ENCODE data around the gene MPPE1. TPM values are rescaled to one million over a fixed set of nuclear protein-coding genes. Genes with fewer than 3 reads are reported as not detected.

The MPPE1 gene
- total RNA-seq, 4 donors from 2014 or later: 19.5 to 33.8 (median 21.4) TPM

DNA sequence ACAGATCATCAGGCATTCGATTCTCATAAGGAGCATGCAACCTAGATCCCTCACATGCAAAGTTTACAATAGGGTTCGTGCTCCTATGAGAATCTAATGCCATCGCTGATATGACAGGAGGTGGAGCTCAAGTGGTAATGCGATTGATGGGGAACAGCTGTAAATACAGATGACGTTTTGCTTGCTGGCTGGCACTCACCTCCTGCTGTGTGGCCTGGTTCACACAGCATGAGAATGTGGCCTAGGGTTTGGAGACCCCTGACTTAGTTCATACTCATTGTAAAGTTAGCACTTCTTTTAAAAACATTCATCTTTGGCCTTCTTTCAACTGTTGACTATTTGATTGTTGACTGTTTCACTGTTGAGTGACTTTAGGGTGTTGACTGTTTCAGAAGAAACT lies 65.6 kb downstream of the MPPE1 start:
- H3K9me3 ChIP-seq: no peaks in the 10 kb centered on the region
- no peak overlapping the region for H3K27ac ChIP-seq
- ATAC-seq: no peak
- no peaks in the 10 kb centered on the region for H3K4me1 ChIP-seq
- H3K36me3 ChIP-seq: no peaks in the 10 kb centered on the region
- no peaks in the 10 kb centered on the region for H3K27me3 ChIP-seq
- no peak overlapping the region for H3K4me3 ChIP-seq
- TF ChIP-seq POLR2A (IDR thresholded peaks at IDR 0.05) (no peak), EP300 (IDR thresholded peaks at IDR 0.05) (no peak), POLR2AphosphoS5 (IDR thresholded peaks at IDR 0.05) (no peak)
- TF ChIP-seq, protein P1, sequence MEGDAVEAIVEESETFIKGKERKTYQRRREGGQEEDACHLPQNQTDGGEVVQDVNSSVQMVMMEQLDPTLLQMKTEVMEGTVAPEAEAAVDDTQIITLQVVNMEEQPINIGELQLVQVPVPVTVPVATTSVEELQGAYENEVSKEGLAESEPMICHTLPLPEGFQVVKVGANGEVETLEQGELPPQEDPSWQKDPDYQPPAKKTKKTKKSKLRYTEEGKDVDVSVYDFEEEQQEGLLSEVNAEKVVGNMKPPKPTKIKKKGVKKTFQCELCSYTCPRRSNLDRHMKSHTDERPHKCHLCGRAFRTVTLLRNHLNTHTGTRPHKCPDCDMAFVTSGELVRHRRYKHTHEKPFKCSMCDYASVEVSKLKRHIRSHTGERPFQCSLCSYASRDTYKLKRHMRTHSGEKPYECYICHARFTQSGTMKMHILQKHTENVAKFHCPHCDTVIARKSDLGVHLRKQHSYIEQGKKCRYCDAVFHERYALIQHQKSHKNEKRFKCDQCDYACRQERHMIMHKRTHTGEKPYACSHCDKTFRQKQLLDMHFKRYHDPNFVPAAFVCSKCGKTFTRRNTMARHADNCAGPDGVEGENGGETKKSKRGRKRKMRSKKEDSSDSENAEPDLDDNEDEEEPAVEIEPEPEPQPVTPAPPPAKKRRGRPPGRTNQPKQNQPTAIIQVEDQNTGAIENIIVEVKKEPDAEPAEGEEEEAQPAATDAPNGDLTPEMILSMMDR (IDR thresholded peaks at IDR 0.05): no peak
- 54 to 58% methylated on average over 3 to 5 of the region's 5 CpGs for WGBS, 2 donors (ENCODE audit: low coverage in 1 of 2)

DNA sequence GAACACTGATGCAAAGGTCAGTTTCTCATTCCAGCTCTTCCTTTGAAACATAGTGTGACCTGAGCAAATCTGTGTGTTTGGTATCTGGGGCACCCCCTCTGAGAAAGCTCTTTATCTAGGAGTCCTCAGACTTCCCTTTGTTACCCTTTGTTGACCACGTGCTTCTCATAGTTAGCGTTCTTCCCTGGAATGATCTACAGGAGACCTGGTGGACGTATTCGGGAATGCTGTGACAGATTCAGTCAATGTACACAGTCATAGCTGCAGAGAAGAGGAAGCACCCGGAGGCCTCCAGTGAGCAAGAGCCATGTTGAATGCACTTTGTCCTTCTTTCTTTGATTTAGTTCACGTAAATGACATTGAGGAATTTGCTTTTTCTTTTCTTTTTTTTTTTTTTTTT lies 67.6 kb downstream of the MPPE1 start:
- Histone ChIP-seq H3K4me3 (no peak overlapping the region), H3K9me3 (no peaks in the 10 kb centered on the region), H3K36me3 (no peaks in the 10 kb centered on the region), H3K4me1 (no peaks in the 10 kb centered on the region), H3K27me3 (no peaks in the 10 kb centered on the region), H3K27ac (no peak overlapping the region)
- ATAC-seq: no peak
- WGBS, 2 donors (ENCODE audit: low coverage in 1 of 2): 44 to 67% methylated on average over 6 of the region's 6 CpGs
- no peak for TF ChIP-seq POLR2A (IDR thresholded peaks at IDR 0.05)
- no peak for TF ChIP-seq POLR2AphosphoS5 (IDR thresholded peaks at IDR 0.05)
- TF ChIP-seq, protein P1 (IDR thresholded peaks at IDR 0.05): no peak
- TF ChIP-seq EP300 (IDR thresholded peaks at IDR 0.05): no peak

DNA sequence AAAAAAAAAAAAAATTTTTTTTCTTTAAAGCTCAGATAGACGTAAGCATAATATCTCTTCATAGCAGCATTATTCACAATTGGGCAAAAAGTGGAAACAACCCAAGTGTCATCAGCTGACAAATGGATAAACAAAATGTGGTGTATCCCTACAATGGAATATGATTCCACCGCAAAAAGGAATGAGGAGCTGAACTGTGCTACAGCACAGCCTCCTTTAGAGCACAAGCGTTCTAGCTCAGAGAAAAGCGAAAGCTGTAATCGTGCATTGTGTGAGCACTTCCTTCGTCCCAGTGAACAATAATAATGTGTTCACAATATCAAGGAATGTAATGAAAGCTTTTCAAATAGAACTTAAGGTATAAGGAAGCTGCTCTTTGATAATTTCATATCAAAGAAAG lies 68.6 kb downstream of the MPPE1 start:
- H3K9me3 ChIP-seq: no peaks in the 10 kb centered on the region
- no peaks in the 10 kb centered on the region for H3K27me3 ChIP-seq
- H3K4me1 ChIP-seq: no peaks in the 10 kb centered on the region
- WGBS, 2 donors (ENCODE audit: low coverage in 1 of 2): 75 to 81% methylated on average over 5 to 6 of the region's 6 CpGs
- TF ChIP-seq POLR2A (IDR thresholded peaks at IDR 0.05) (no peak), POLR2AphosphoS5 (IDR thresholded peaks at IDR 0.05) (no peak), EP300 (IDR thresholded peaks at IDR 0.05) (no peak)
- TF ChIP-seq, protein P1 (IDR thresholded peaks at IDR 0.05): no peak
- no peak overlapping the region for H3K4me3 ChIP-seq
- no peaks in the 10 kb centered on the region for H3K36me3 ChIP-seq
- ATAC-seq: no peak
- no peak overlapping the region for H3K27ac ChIP-seq

DNA sequence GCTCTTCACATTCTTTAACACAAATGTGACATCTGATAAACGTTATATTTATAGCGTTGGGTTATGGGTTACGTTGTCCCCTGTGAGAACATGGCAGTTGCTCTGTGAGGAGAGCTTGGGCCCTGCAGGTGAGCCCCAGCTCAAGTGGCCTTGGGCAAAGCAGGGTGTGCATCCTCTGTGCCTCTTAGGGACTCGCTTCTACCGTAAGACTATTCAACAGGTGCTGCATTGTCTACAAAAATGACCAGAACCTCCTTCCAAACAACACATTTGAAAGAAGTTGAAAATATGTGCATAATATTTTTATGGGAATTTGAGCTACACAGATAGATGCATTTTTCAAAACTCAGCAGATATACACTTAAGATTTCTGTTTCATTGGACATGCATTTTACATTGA lies 73.3 kb downstream of the MPPE1 start:
- TF ChIP-seq POLR2AphosphoS5 (IDR thresholded peaks at IDR 0.05): no peak
- TF ChIP-seq, protein P1 (IDR thresholded peaks at IDR 0.05): no peak
- no peak for TF ChIP-seq EP300 (IDR thresholded peaks at IDR 0.05)
- TF ChIP-seq POLR2A (IDR thresholded peaks at IDR 0.05): no peak
- H3K36me3 ChIP-seq: no peaks in the 10 kb centered on the region
- 72 to 91% methylated on average over 4 to 5 of the region's 5 CpGs for WGBS, 2 donors (ENCODE audit: low coverage in 1 of 2)
- no peak for ATAC-seq
- no peak overlapping the region for H3K27ac ChIP-seq
- H3K27me3 ChIP-seq: no peaks in the 10 kb centered on the region
- no peaks in the 10 kb centered on the region for H3K4me1 ChIP-seq
- no peaks in the 10 kb centered on the region for H3K9me3 ChIP-seq
- no peak overlapping the region for H3K4me3 ChIP-seq

Other genes starting within 250 kb of the MPPE1 start
- gene GNAL, start 219.1 kb downstream of the MPPE1 start, total RNA-seq: 10 to 100 TPM; 13.5 to 24.6 (median 19.9) TPM
- 10 to 100 TPM; 46.0 to 71.6 (median 52.8) TPM for gene CHMP1B, start 56.9 kb downstream of the MPPE1 start, total RNA-seq
- 100 to 1,000 TPM; 112 to 385 (median 215) TPM for gene IMPA2, start 73.2 kb upstream of the MPPE1 start, total RNA-seq
- gene ANKRD62, start 185.5 kb upstream of the MPPE1 start, total RNA-seq: not detected

All from gastroesophageal sphincter (tissue), 4 donors.